Type B pancreatic cell (in vitro differentiated cells): ENCODE results near the gene CNKSR2. TPM values are rescaled to one million over a fixed set of nuclear protein-coding genes. Genes with fewer than 3 reads are reported as not detected.

Experiments
- DNase-seq: peaks from one replicate; pipeline ENCODE4 v3.0.0; 2021; ENCODE audit warnings: mixed read lengths; ENCODE audit not compliant: unreplicated experiment; ENCODE audit errors: extremely low spot score
- H3K27ac Mint-ChIP-seq: 2 replicates; pipeline ENCODE4 v1.8.0; 2021; ENCODE audit warnings: mild to moderate bottlenecking, mixed read lengths
- H3K27me3 Mint-ChIP-seq: 2 replicates; pipeline ENCODE4 v1.8.0; 2021; ENCODE audit warnings: mixed read lengths
- H3K36me3 Mint-ChIP-seq: 2 replicates; pipeline ENCODE4 v1.8.0; 2021; ENCODE audit warnings: mixed read lengths
- H3K4me1 Mint-ChIP-seq: one replicate; pipeline ENCODE4 v1.8.0; 2021; ENCODE audit warnings: mixed read lengths; ENCODE audit not compliant: unreplicated experiment
- H3K4me3 Mint-ChIP-seq: 2 replicates; pipeline ENCODE4 v1.8.0; 2021; ENCODE audit warnings: mild to moderate bottlenecking, mixed read lengths
- H3K9me3 Mint-ChIP-seq: 2 replicates; pipeline ENCODE4 v1.8.0; 2021; ENCODE audit warnings: mixed read lengths
- total RNA-seq: library from RNA; stranded (reverse); gene quantifications from 2 replicates; pipeline ENCODE4 v1.2.1, GENCODE V29; 2021; ENCODE audit warnings: low replicate concordance
- TF ChIP-seq, protein P1 (sequence below): fragments of 200-600 bp; sonication (generic); conservative IDR thresholded peaks from 2 replicates; pipeline ENCODE4 v1.5.0; 2021; ENCODE audit warnings: antibody characterized with exemption, mild to moderate bottlenecking

Gene CNKSR2
- total RNA-seq, 1 donor from 2014 or later: 13.5 TPM

DNA sequence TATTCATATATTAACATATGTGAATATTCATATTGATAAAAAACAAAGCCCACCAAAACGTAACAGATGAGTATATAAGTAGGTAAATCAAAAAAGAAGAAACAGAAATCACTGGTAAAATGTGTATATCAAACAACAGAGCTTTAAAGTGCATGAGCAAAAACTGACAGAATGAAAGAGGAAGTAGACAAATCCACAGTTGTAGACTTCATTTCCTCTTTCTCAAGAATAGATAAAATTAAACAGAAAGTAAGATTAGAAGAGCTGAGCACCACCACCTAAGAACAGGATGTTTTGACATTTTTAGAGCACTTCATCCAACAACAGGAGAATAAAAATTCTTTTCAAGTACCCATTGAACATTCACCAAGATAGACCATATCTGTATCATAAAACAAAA lies 64.6 kb downstream of the CNKSR2 start:
- H3K4me3 Mint-ChIP-seq: no peak overlapping the region
- no peak overlapping the region for H3K27ac Mint-ChIP-seq
- no peaks in the 10 kb centered on the region for H3K27me3 Mint-ChIP-seq
- no peaks in the 10 kb centered on the region for H3K9me3 Mint-ChIP-seq
- H3K4me1 Mint-ChIP-seq: no peaks in the 10 kb centered on the region
- no peaks in the 10 kb centered on the region for H3K36me3 Mint-ChIP-seq
- TF ChIP-seq, protein P1, sequence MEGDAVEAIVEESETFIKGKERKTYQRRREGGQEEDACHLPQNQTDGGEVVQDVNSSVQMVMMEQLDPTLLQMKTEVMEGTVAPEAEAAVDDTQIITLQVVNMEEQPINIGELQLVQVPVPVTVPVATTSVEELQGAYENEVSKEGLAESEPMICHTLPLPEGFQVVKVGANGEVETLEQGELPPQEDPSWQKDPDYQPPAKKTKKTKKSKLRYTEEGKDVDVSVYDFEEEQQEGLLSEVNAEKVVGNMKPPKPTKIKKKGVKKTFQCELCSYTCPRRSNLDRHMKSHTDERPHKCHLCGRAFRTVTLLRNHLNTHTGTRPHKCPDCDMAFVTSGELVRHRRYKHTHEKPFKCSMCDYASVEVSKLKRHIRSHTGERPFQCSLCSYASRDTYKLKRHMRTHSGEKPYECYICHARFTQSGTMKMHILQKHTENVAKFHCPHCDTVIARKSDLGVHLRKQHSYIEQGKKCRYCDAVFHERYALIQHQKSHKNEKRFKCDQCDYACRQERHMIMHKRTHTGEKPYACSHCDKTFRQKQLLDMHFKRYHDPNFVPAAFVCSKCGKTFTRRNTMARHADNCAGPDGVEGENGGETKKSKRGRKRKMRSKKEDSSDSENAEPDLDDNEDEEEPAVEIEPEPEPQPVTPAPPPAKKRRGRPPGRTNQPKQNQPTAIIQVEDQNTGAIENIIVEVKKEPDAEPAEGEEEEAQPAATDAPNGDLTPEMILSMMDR: no peak
- DNase-seq: no peak

DNA sequence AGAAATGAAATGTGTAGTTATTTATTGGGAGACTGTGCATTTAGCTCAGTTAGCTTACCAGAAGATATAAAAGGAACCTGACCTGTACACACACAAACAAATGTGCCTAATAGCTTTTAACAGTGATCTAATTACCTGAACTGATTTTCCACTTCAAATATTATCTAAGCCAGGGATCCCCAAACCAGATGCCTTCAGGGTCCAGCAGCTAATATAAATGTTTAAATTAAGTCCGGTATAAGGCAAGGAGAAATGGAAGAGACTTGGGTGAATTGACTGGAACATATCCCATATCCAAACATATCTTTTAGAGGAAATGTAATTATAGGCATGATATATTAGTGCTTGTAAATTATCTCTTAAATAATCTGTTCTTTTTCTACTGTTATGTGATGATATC lies 66.7 kb downstream of the CNKSR2 start:
- Mint-ChIP-seq H3K9me3 (no peaks in the 10 kb centered on the region), H3K27me3 (no peaks in the 10 kb centered on the region), H3K36me3 (peaks cover 4% of the 10 kb centered on the region), H3K27ac (no peak overlapping the region), H3K4me3 (no peak overlapping the region), H3K4me1 (no peaks in the 10 kb centered on the region)
- TF ChIP-seq, protein P1: no peak
- no peak for DNase-seq

DNA sequence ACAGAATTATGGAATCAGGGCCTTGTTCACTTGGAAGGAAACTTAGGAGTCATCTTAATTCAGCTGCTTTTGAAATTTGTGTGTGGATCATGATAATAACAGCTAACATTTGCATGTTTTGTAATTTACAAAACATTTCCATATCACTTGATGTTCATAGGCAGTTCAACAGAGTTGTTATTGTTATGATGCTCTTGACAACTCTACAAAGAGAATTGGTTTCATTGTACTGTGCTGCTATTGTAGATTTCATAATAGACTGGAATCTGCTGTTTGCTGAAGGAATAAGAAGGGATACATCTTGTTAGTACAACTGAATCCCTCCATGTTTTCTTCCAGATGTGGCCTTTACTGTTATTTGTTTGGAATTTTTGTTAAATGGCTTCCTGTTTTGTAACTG lies 83.5 kb downstream of the CNKSR2 start:
- DNase-seq: no peak
- no peaks in the 10 kb centered on the region for H3K9me3 Mint-ChIP-seq
- no peak overlapping the region for H3K4me3 Mint-ChIP-seq
- no peaks in the 10 kb centered on the region for H3K4me1 Mint-ChIP-seq
- no peaks in the 10 kb centered on the region for H3K27me3 Mint-ChIP-seq
- H3K36me3 Mint-ChIP-seq: no peaks in the 10 kb centered on the region
- TF ChIP-seq, protein P1: no peak
- no peak overlapping the region for H3K27ac Mint-ChIP-seq

DNA sequence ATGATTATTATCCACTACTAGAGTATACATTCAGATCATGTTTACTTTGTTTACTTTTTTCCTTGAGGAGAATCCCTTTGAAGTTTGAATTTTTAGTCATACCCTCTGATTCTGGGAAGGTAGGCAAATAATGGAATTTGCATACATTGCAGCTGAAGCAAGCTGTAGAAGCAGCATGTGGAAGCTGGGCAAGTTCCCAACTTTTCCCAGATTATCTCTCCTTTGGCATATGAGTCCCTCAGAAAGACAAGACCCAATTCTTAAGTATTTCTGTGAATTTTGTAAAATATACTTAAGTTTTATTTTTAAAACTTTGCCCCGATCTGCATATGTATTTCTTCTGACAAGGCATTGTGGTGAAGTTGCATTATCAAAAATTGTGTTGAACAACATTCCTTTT lies 94.9 kb downstream of the CNKSR2 start:
- Mint-ChIP-seq H3K4me1 (no peaks in the 10 kb centered on the region), H3K9me3 (no peaks in the 10 kb centered on the region), H3K36me3 (no peaks in the 10 kb centered on the region), H3K27ac (no peak overlapping the region), H3K27me3 (no peaks in the 10 kb centered on the region), H3K4me3 (no peak overlapping the region)
- TF ChIP-seq, protein P1: no peak
- no peak for DNase-seq

DNA sequence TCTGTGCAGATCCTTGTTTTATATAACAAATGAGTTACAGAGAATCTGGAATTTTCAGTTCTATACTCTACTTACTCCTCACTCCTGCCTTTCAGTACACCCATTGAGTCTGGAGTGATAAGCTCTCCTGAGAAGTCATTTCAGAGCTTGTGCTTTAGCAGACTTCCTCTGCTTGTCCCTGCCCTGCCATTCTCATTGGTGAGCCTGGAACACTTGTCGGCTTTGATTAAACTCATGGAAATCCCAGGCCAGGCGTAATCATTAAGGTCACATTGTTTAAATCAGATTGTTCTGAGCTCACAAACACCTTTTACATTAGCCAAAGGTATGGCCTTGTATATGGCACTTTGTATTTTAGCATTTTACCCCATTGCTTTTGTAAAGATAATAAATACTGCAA lies 102.7 kb downstream of the CNKSR2 start:
- TF ChIP-seq, protein P1: no peak
- DNase-seq: no peak
- H3K27ac Mint-ChIP-seq: no peak overlapping the region
- peaks cover 5% of the 10 kb centered on the region for H3K4me1 Mint-ChIP-seq
- no peaks in the 10 kb centered on the region for H3K27me3 Mint-ChIP-seq
- no peaks in the 10 kb centered on the region for H3K36me3 Mint-ChIP-seq
- H3K9me3 Mint-ChIP-seq: no peaks in the 10 kb centered on the region
- H3K4me3 Mint-ChIP-seq: no peak overlapping the region

DNA sequence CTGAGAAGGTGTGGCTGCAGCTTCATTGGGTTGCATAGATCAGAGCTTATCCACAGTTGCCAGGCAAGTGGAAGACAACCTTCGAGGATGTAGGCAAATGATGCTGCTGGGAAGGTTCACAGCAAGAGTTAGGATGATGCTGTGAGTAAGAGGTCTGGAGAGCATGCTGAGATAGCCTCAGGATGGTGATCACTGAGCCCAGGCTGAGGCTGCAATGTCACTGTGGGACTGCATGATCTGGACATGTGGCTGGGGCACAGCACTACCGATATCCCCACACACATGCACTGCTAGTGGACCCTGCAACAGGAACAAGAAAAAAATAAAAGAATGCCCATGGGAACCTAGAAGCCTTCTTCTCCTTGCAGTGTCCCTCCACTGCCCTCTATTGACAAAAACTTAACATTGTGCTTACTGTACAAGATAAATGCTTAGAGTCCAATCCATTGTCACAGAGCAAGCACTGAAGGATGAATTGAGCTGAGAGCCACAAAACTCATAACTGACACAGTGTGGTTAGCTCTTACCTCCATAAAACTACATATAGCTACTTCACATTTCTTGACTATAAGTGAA lies 105.6 kb downstream of the CNKSR2 start:
- H3K36me3 Mint-ChIP-seq: no peaks in the 10 kb centered on the region

More for the DNA sequence above, 105.6 kb downstream of the CNKSR2 start:
- TF ChIP-seq, protein P1: peak; percentile 79
- DNase-seq: no peak
- Mint-ChIP-seq H3K27me3 (no peaks in the 10 kb centered on the region), H3K4me3 (no peak overlapping the region), H3K9me3 (no peaks in the 10 kb centered on the region), H3K27ac (no peak overlapping the region), H3K4me1 (peaks cover 5% of the 10 kb centered on the region)
